Fibroblast of mammary gland (primary cell): ENCODE results near the gene CPAMD8.

ENCODE experiments used
- DNase-seq: peaks from one replicate; pipeline ENCODE4 v3.0.0-alpha.2; 2010; ENCODE audit warnings: low read depth
- H3K4me3 ChIP-seq: 2 replicates; pipeline ENCODE4 v1.5.1; 2011; ENCODE audit warnings: low read depth, mild to moderate bottlenecking, low read length, moderate library complexity; ENCODE audit not compliant: control insufficient read depth
- TF ChIP-seq, protein P1 (sequence below): conservative IDR thresholded peaks from 2 replicates; pipeline ENCODE4 v1.5.1; 2011; ENCODE audit warnings: low read depth, low read length, inconsistent platforms; ENCODE audit not compliant: control insufficient read depth, insufficient read depth

Gene CPAMD8

DNA sequence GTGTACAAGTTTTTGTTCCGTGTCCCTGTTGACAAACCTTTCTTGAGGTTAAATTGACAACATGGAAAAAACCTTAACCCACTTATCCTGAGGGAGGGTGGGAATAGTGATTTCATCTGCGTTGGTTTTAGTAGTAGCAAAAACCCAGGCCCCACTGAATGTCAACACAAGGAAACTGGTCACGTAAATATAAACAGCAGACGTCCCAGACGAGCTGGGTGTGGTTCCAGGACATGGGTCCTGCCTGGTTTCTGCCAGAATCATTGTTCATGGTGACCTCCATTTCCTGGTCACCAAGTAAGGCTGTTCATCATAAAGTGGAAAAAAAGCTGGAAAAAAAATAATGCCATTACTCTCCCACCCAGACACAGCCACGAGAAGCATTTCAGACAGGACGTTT lies 154.7 kb downstream of the CPAMD8 start:
- H3K4me3 ChIP-seq, result no peak overlapping the region
- DNase-seq, result no peak
- TF ChIP-seq, protein P1, sequence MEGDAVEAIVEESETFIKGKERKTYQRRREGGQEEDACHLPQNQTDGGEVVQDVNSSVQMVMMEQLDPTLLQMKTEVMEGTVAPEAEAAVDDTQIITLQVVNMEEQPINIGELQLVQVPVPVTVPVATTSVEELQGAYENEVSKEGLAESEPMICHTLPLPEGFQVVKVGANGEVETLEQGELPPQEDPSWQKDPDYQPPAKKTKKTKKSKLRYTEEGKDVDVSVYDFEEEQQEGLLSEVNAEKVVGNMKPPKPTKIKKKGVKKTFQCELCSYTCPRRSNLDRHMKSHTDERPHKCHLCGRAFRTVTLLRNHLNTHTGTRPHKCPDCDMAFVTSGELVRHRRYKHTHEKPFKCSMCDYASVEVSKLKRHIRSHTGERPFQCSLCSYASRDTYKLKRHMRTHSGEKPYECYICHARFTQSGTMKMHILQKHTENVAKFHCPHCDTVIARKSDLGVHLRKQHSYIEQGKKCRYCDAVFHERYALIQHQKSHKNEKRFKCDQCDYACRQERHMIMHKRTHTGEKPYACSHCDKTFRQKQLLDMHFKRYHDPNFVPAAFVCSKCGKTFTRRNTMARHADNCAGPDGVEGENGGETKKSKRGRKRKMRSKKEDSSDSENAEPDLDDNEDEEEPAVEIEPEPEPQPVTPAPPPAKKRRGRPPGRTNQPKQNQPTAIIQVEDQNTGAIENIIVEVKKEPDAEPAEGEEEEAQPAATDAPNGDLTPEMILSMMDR, result no peak

DNA sequence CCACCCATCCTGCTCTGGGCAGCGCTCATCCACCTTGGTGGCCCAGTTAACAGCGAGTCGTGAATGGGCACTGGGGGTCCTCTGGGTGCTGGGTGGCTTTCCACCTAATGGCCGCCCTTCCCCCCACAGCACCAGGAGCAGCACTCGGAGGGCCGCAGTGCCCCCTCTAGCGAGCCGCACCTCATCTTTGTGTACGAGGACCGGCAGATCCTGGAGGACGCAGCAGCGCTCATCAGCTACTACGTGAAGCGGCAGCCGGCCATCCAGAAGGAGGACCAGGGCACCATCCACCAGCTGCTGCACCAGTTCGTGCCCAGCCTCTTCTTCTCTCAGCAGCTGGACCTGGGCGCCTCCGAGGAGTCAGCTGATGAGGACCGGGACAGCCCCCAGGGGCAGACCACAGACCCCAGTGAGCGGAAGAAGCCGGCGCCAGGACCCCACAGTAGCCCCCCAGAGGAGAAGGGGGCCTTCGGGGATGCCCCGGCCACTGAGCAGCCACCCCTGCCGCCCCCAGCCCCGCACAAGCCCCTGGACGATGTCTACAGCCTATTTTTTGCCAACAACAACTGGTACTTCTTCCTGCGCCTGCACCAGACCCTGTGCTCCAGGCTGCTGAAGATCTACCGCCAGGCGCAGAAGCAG lies 157.2 kb downstream of the CPAMD8 start:
- H3K4me3 ChIP-seq, result no peak overlapping the region
- no peak for DNase-seq
- TF ChIP-seq, protein P1, result no peak

DNA sequence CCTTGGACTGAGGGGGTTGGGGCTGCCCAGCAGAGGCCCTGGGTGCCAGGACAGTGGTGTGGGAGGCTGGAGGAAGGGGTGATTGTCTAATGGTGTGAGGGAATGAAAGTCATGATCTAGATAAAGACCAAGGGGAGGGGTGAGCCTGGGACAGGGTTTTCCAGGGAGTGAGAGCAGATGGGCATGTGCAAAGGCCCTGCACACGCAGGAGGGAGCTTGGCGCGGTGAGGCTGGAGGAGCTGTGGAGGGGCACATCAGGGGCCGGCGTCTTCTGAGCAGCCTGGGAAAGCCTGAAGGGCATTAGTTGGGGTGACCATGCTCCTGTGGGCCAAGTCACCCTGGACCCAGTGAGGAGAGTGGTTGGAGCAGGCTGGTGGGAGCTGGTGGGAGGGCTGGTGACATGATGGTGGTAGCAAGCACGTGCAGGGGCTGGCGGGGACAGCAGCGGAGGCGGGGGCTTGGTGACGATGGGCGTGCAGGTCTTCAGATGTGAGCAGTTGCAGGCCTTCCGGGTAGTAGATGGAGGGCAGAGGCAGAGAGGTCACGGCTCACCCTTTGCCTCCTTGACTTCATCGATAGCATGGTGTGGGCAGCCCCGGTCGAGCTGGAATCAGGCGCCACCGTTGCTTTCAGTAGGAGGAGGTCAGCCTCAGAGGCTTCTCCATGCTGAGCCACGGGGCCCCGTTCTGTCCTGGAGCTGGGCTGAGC lies 158.0 kb downstream of the CPAMD8 start:
- H3K4me3 ChIP-seq, result no peak overlapping the region
- TF ChIP-seq, protein P1, result no peak
- DNase-seq, result no peak

- TF ChIP-seq, protein P1, result no peak
- no peak overlapping the region for H3K4me3 ChIP-seq
- DNase-seq, result no peak
Observed at GRCh38 chr19:16867211-16867610, 159.4 kb downstream of the CPAMD8 start.

GRCh38 chr19:16862826-16863415 lies 163.7 kb downstream of the CPAMD8 start:
- no peak overlapping the region for H3K4me3 ChIP-seq
- DNase-seq, result no peak
- TF ChIP-seq, protein P1, result no peak

DNA sequence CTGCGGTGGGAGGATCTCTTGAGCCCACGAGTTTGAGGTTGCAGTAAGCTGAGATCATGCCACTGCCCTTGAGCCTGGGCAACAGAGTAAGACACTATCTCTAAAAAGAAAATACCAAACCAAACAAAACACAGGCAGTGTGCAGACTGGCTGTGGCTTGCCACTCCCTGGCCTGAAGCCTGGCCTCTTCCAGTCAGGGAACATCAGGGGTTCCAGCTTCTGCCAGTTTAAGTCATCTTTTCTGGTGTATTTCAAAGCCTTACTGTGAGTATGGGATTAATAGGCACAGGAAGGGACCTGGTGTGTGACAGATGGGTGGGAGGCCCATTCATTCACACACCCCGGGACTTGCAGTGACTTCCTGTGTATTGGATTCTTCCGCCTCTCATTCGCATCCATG lies 164.8 kb downstream of the CPAMD8 start:
- DNase-seq, result no peak
- TF ChIP-seq, protein P1, result no peak
- no peak overlapping the region for H3K4me3 ChIP-seq
